H1 (cell line): ENCODE results near the gene FRMD5. TPM values are rescaled to one million over a fixed set of nuclear protein-coding genes. Genes with fewer than 3 reads are reported as not detected.

Source experiments
- RAD21 ChIP-seq, 2 experiments: IDR thresholded peaks in 1 of 2; conservative IDR thresholded peaks in 1 of 2; 2 replicates each; pipeline ENCODE4 v1.6.1; 2011; ENCODE audit warnings: low read depth in 2 of 2, low read length in 2 of 2, improper control_type of control experiment in 1 of 2, inconsistent platforms in 1 of 2, mild to moderate bottlenecking in 1 of 2, moderate library complexity in 1 of 2
- RNF2 ChIP-seq: fragments of 200-900, 300-1000 bp; sonication (generic); IDR thresholded peaks from 2 replicates; pipeline ENCODE4 v1.7.1; 2016; ENCODE audit warnings: borderline replicate concordance, low read depth, mild to moderate bottlenecking, antibody characterized with exemption, low read length; ENCODE audit not compliant: poor library complexity, severe bottlenecking; ENCODE audit errors: missing control alignments
- polyA plus RNA-seq, 7 experiments: library from polyadenylated mRNA; depleted of rRNA in 3 of 7; stranded (reverse) in 5 of 7; unstranded in 2 of 7; fragments of >200 nt in 5 of 7; fragments of 200-250 nt in 2 of 7; gene quantifications; 1 replicate in 5 of 7; 2 replicates in 1 of 7; 4 replicates in 1 of 7; pipeline versions ENCODE4 v1.2.1 to v1.2.3, GENCODE V29; 2011 to 2013; ENCODE audit warnings: missing spikeins in 2 of 7, mixed read lengths in 2 of 7
- total RNA-seq: library from RNA; stranded (reverse); fragmentation: NEBNext Ultra II Directional; extraction: Animal tissue kit (Norgen Biotek cat#: 25700); gene quantifications from 2 replicates; pipeline ENCODE4 v1.2.1, GENCODE V29; 2021
- TF ChIP-seq, protein P1 (sequence below): IDR thresholded peaks from 2 replicates; pipeline ENCODE4 v1.6.1; 2011; ENCODE audit warnings: low read length, improper control_type of control experiment

The FRMD5 gene
- total and polyA plus RNA-seq, 2 of the 8 experiments (the other 6 are each of a cell fraction or from before 2014, with no cell fraction given), result 10.1 to 12.6 TPM

DNA sequence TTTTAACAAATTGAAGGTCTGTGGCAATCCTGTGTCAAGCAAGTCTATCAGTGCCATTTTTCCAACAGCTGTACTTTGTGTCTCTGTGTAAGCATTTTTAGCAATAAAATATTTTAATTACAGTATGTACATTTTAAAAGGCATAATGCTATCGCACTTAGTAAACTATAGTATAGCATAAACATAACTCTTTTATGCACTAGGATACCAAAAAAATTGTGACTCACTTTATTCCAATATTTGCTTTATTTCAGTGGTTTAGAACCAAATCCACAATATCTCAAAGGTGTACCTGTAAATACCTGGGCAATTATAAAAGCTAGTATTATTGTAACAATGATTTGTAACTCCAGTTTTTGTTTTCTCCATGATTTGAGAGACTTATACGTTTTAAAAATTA, 46.5 kb downstream of the FRMD5 start (continued):
- TF ChIP-seq RNF2 (no peak), RAD21 (IDR thresholded peaks at IDR 0.05 in 1 of 2, conservative IDR thresholded peaks at IDR 0.05 in 1 of 2; ENCODE audit: low read depth in 2 of 2, low read length in 2 of 2) (no peak)
- TF ChIP-seq, protein P1, sequence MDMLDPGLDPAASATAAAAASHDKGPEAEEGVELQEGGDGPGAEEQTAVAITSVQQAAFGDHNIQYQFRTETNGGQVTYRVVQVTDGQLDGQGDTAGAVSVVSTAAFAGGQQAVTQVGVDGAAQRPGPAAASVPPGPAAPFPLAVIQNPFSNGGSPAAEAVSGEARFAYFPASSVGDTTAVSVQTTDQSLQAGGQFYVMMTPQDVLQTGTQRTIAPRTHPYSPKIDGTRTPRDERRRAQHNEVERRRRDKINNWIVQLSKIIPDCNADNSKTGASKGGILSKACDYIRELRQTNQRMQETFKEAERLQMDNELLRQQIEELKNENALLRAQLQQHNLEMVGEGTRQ, result no peak
- TF ChIP-seq, all 59 proteins: peak for 0
